Hepatocyte (in vitro differentiated cells): Measurements from ENCODE around the gene PPP2R5C. TPM values are rescaled to one million over a fixed set of nuclear protein-coding genes. Genes with fewer than 3 reads are reported as not detected.

Experiments
- DNase-seq: peaks from one replicate; pipeline ENCODE4 v3.0.0-alpha.2; 2016; ENCODE audit warnings: low spot score
- H2AFZ ChIP-seq: fragments of 200-600 bp; sonication (generic); 2 replicates; pipeline ENCODE4 v1.6.0; 2016; ENCODE audit warnings: antibody characterized with exemption, mild to moderate bottlenecking
- H3K27ac ChIP-seq: fragments of 200-600 bp; sonication (generic); 2 replicates; pipeline ENCODE4 v1.5.1; 2016; ENCODE audit warnings: mild to moderate bottlenecking
- H3K27me3 ChIP-seq: fragments of 200-600 bp; sonication (generic); 2 replicates; pipeline ENCODE4 v1.6.1; 2016
- H3K36me3 ChIP-seq: fragments of 200-600 bp; sonication (generic); replicated peaks from 2 replicates; pipeline ENCODE4 v1.5.1; 2016; ENCODE audit warnings: low read depth; ENCODE audit not compliant: insufficient read depth
- H3K4me1 ChIP-seq: fragments of 200-600 bp; sonication (generic); 2 replicates; pipeline ENCODE4 v1.5.1; 2016; ENCODE audit warnings: mild to moderate bottlenecking, moderate library complexity; ENCODE audit not compliant: insufficient read depth
- H3K4me2 ChIP-seq: fragments of 200-600 bp; sonication (generic); 2 replicates; pipeline ENCODE4 v1.6.0; 2016
- H3K4me3 ChIP-seq: fragments of 200-600 bp; sonication (generic); 2 replicates; pipeline ENCODE4 v1.5.1; 2016; ENCODE audit warnings: mild to moderate bottlenecking
- H3K79me2 ChIP-seq: fragments of 200-600 bp; sonication (generic); 2 replicates; pipeline ENCODE4 v1.6.0; 2017; ENCODE audit warnings: mild to moderate bottlenecking
- H3K9me2 ChIP-seq: fragments of 200-600 bp; sonication (generic); replicated peaks from 2 replicates; pipeline ENCODE4 v1.6.0; 2017; ENCODE audit warnings: mild to moderate bottlenecking; ENCODE audit not compliant: insufficient read depth
- H3K9me3 ChIP-seq: fragments of 200-600 bp; sonication (generic); 2 replicates; pipeline ENCODE4 v1.5.1; 2016; ENCODE audit warnings: low read depth, mild to moderate bottlenecking
- H4K20me1 ChIP-seq: fragments of 200-600 bp; sonication (generic); 2 replicates; pipeline ENCODE4 v1.6.0; 2016; ENCODE audit warnings: mild to moderate bottlenecking; ENCODE audit not compliant: insufficient read depth, poor library complexity, severe bottlenecking
- CTCF ChIP-seq: fragments of 200-600 bp; sonication (generic); IDR thresholded peaks from 2 replicates; pipeline ENCODE4 v1.5.1; 2016; ENCODE audit warnings: antibody characterized with exemption, mild to moderate bottlenecking; ENCODE audit not compliant: poor library complexity
- EZH2 ChIP-seq: fragments of 200-600 bp; sonication (generic); IDR thresholded peaks from 2 replicates; pipeline ENCODE4 v1.6.1; 2016; ENCODE audit warnings: antibody characterized with exemption, mild to moderate bottlenecking, borderline replicate concordance
- EZH2phosphoT487 ChIP-seq: fragments of 200-600 bp; sonication (generic); IDR thresholded peaks from one replicate; pipeline ENCODE4 v1.6.1; 2018; ENCODE audit warnings: antibody characterized with exemption, mild to moderate bottlenecking, low read depth, moderate library complexity; ENCODE audit not compliant: unreplicated experiment, severe bottlenecking
- WGBS: methylation state at CpG from one replicate; pipeline ENCODE4 v1.1.6; 2016; ENCODE audit warnings: low lambda C conversion rate; ENCODE audit errors: missing lambda C conversion rate; 5-methylcytosine and 5-hydroxymethylcytosine counted together
- polyA plus RNA-seq: library from polyadenylated mRNA; unstranded; fragments of >200 nt; fragmentation: Nextera tagmentation; extraction: Ambion mirVana; gene quantifications from 2 replicates; pipeline ENCODE4 v1.2.1, GENCODE V29; 2016
- total RNA-seq: library from RNA; depleted of rRNA; stranded (reverse); fragments of >200 nt; gene quantifications from 2 replicates; pipeline ENCODE4 v1.2.3, GENCODE V29; 2014

Gene PPP2R5C
- total and polyA plus RNA-seq, 2 experiments from 2014 or later, result 47.4 to 78.0 TPM

- WGBS, result 90% methylated on average over 4 of the region's 4 CpGs
- no peak overlapping the region for H3K4me3 ChIP-seq
- H3K79me2 ChIP-seq, result no peaks in the 10 kb centered on the region
These were observed 158.8 kb downstream of the PPP2R5C start for GRCh38 chr14:101920271-101920670.

GRCh38 chr14:101922866-101923265 is 161.4 kb downstream of the PPP2R5C start:
- H3K9me2 ChIP-seq, result no peaks in the 10 kb centered on the region
- no peaks in the 10 kb centered on the region for H3K36me3 ChIP-seq
- no peak overlapping the region for H3K4me3 ChIP-seq
- no peaks in the 10 kb centered on the region for H3K4me1 ChIP-seq
- no peak overlapping the region for H3K4me2 ChIP-seq
- H2AFZ ChIP-seq, result no peak overlapping the region
- no peak for TF ChIP-seq EZH2
- TF ChIP-seq CTCF, result no peak
- TF ChIP-seq EZH2phosphoT487, result no peak
- no peak overlapping the region for H3K27ac ChIP-seq
- no peak for DNase-seq
- H3K9me3 ChIP-seq, result no peaks in the 10 kb centered on the region
- no peaks in the 10 kb centered on the region for H3K79me2 ChIP-seq
- WGBS, result 89% methylated on average over 7 of the region's 7 CpGs
- no peaks in the 10 kb centered on the region for H3K27me3 ChIP-seq
- no peaks in the 10 kb centered on the region for H4K20me1 ChIP-seq

More at GRCh38 chr14:101920271-101920670, 158.8 kb downstream of the PPP2R5C start:
- Histone ChIP-seq H3K9me2 (no peaks in the 10 kb centered on the region), H3K4me2 (no peak overlapping the region), H2AFZ (no peak overlapping the region), H3K36me3 (no peaks in the 10 kb centered on the region), H3K27ac (no peak overlapping the region), H3K27me3 (no peaks in the 10 kb centered on the region), H4K20me1 (no peaks in the 10 kb centered on the region), H3K4me1 (no peaks in the 10 kb centered on the region), H3K9me3 (no peaks in the 10 kb centered on the region)
- no peak for DNase-seq
- TF ChIP-seq EZH2 (no peak), EZH2phosphoT487 (no peak), CTCF (no peak)

DNA sequence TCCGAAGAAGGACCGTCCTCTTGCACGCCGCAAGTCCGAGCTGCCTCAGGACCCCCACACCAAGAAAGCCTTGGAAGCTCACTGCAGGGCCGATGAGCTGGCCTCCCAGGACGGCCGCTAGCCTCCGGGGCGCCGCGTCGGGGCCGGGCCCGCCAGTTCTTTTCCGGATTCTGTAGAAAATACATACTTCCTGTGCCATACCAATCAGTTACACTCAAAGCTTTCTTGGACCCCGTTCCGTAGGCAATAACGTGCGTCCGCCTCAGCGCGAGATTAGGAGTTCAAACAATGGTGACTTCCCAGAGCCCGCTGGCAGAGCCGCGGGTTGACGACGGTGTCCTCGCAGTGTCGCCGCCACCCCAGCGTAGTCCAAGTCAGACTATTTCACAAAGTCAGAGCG is 163.6 kb downstream of the PPP2R5C start:
- H3K4me1 ChIP-seq, result no peaks in the 10 kb centered on the region
- H3K79me2 ChIP-seq, result no peaks in the 10 kb centered on the region
- H2AFZ ChIP-seq, result no peak overlapping the region
- H3K27me3 ChIP-seq, result no peaks in the 10 kb centered on the region
- H3K9me2 ChIP-seq, result no peaks in the 10 kb centered on the region
- H3K4me2 ChIP-seq, result no peak overlapping the region
- H3K4me3 ChIP-seq, result no peak overlapping the region
- 98% methylated on average over 32 of the region's 33 CpGs for WGBS
- no peak overlapping the region for H3K27ac ChIP-seq
- no peaks in the 10 kb centered on the region for H3K36me3 ChIP-seq
- no peak for TF ChIP-seq EZH2
- TF ChIP-seq EZH2phosphoT487, result no peak
- no peak for TF ChIP-seq CTCF
- no peak for DNase-seq
- no peaks in the 10 kb centered on the region for H4K20me1 ChIP-seq
- no peaks in the 10 kb centered on the region for H3K9me3 ChIP-seq

DNA sequence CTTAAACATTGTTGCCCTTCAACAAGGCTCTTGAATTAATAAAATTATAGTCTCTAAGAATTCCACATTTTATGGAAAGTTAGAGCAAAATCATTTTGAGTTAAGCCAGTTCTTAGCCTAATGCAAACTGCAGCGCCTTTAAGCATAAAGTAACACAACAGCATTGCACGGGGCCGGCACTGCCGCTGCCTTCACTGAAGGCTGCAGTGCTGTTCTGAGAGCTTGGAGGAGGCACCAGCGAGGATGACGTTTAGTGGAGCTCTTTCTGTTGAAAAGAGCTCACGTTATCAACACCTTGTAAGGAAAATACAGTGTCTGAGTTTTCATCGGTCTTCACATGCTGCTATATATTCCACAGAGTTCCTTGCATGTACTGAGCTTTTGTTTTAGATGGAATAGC is 164.6 kb downstream of the PPP2R5C start:
- no peaks in the 10 kb centered on the region for H3K27me3 ChIP-seq
- no peaks in the 10 kb centered on the region for H3K9me2 ChIP-seq

More for the DNA sequence above, 164.6 kb downstream of the PPP2R5C start:
- Histone ChIP-seq H3K9me3 (no peaks in the 10 kb centered on the region), H3K4me2 (no peak overlapping the region), H3K4me3 (no peak overlapping the region), H3K36me3 (no peaks in the 10 kb centered on the region), H2AFZ (no peak overlapping the region), H3K27ac (no peak overlapping the region), H4K20me1 (no peaks in the 10 kb centered on the region), H3K4me1 (no peaks in the 10 kb centered on the region), H3K79me2 (no peaks in the 10 kb centered on the region)
- WGBS, result 93% methylated on average over 8 of the region's 8 CpGs
- TF ChIP-seq CTCF (no peak), EZH2phosphoT487 (no peak), EZH2 (no peak)
- DNase-seq, result no peak
